GM19452 (cell line): ENCODE data around the gene NRXN3.
"Not testable (repeated sequence)": the region's sequence is repeated elsewhere in the genome, so short reads cannot be mapped to it uniquely, and the experiment has no call there.

Experiments used
- ATAC-seq: cut with Tn5 transposase; IDR thresholded peaks from one replicate; pipeline ENCODE4 v1.9.1; 2021; ENCODE audit not compliant: unreplicated experiment

Gene NRXN3

GRCh38 chr14:79730196-79730595 is 1560.0 kb downstream of the NRXN3 start:
- no peak for ATAC-seq

- no peak for ATAC-seq
Observed at GRCh38 chr14:79730953-79731352, 1560.8 kb downstream of the NRXN3 start.

GRCh38 chr14:79732911-79733655 is 1562.9 kb downstream of the NRXN3 start:
- ATAC-seq: no peak

GRCh38 chr14:79734151-79734550 is 1564.0 kb downstream of the NRXN3 start:
- no peak for ATAC-seq

- no peak for ATAC-seq
Observed at GRCh38 chr14:79734656-79735055, 1564.5 kb downstream of the NRXN3 start.

- ATAC-seq: no peak
Observed at GRCh38 chr14:79735121-79735520, 1564.9 kb downstream of the NRXN3 start.

GRCh38 chr14:79740066-79740601 is 1570.0 kb downstream of the NRXN3 start:
- no peak for ATAC-seq

GRCh38 chr14:79742142-79742541 is 1572.0 kb downstream of the NRXN3 start:
- ATAC-seq: no peak

GRCh38 chr14:79745046-79745445 is 1574.9 kb downstream of the NRXN3 start:
- no peak for ATAC-seq

- no peak for ATAC-seq
Observed at GRCh38 chr14:79749065-79749464, 1578.9 kb downstream of the NRXN3 start.

- ATAC-seq: no peak
Observed at GRCh38 chr14:79758985-79759384, 1588.8 kb downstream of the NRXN3 start.

GRCh38 chr14:79764323-79764722 is 1594.2 kb downstream of the NRXN3 start:
- no peak for ATAC-seq

- no peak for ATAC-seq
Observed at GRCh38 chr14:79766511-79766910, 1596.3 kb downstream of the NRXN3 start.

GRCh38 chr14:79767251-79767650 is 1597.1 kb downstream of the NRXN3 start:
- no peak for ATAC-seq

- not testable (repeated sequence) for ATAC-seq
Observed at GRCh38 chr14:79767721-79768120, 1597.5 kb downstream of the NRXN3 start.

- ATAC-seq: no peak
Observed at GRCh38 chr14:79781882-79782281, 1611.7 kb downstream of the NRXN3 start.

- no peak for ATAC-seq
Observed at GRCh38 chr14:79783041-79783440, 1612.9 kb downstream of the NRXN3 start.

- ATAC-seq: no peak
Observed at GRCh38 chr14:79786522-79786921, 1616.3 kb downstream of the NRXN3 start.

GRCh38 chr14:79788346-79788745 is 1618.2 kb downstream of the NRXN3 start:
- no peak for ATAC-seq

- no peak for ATAC-seq
Observed at GRCh38 chr14:79791055-79791732, 1621.0 kb downstream of the NRXN3 start.

GRCh38 chr14:79802093-79802492 is 1631.9 kb downstream of the NRXN3 start:
- no peak for ATAC-seq

- ATAC-seq: no peak
Observed at GRCh38 chr14:79805636-79806035, 1635.5 kb downstream of the NRXN3 start.
